ENCODE data around the gene MAG.

- TF ChIP-seq, protein P1, sequence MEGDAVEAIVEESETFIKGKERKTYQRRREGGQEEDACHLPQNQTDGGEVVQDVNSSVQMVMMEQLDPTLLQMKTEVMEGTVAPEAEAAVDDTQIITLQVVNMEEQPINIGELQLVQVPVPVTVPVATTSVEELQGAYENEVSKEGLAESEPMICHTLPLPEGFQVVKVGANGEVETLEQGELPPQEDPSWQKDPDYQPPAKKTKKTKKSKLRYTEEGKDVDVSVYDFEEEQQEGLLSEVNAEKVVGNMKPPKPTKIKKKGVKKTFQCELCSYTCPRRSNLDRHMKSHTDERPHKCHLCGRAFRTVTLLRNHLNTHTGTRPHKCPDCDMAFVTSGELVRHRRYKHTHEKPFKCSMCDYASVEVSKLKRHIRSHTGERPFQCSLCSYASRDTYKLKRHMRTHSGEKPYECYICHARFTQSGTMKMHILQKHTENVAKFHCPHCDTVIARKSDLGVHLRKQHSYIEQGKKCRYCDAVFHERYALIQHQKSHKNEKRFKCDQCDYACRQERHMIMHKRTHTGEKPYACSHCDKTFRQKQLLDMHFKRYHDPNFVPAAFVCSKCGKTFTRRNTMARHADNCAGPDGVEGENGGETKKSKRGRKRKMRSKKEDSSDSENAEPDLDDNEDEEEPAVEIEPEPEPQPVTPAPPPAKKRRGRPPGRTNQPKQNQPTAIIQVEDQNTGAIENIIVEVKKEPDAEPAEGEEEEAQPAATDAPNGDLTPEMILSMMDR (IDR thresholded peaks at IDR 0.05) = no peak
- no peak for TF ChIP-seq POLR2A (IDR thresholded peaks at IDR 0.05)
These were observed 42.3 kb downstream of the MAG start for GRCh38 chr19:35334144-35334753.

Measured in thyroid gland (tissue), 4 donors.